SKM-1 (cell line): ENCODE data around the gene ACSF2.

Source experiments
- DNase-seq: peaks from one replicate; lab custom pipeline; 2025; ENCODE audit not compliant: unreplicated experiment; lab: John Stamatoyannopoulos, UW

Gene ACSF2

GRCh38 chr17:50520483-50520882 lies 94.5 kb downstream of the ACSF2 start:
- no peak for DNase-seq

GRCh38 chr17:50521514-50521913 lies 95.5 kb downstream of the ACSF2 start:
- no peak for DNase-seq

GRCh38 chr17:50522766-50523165 lies 96.7 kb downstream of the ACSF2 start:
- DNase-seq = no peak

- DNase-seq = no peak
Measured at GRCh38 chr17:50523208-50523607, 97.2 kb downstream of the ACSF2 start.
